Ureter (tissue), 1 donor: ENCODE results near the gene PIK3R1. TPM values are rescaled to one million over a fixed set of nuclear protein-coding genes. Genes with fewer than 3 reads are reported as not detected.
"Not testable (repeated sequence)": the region's sequence is repeated elsewhere in the genome, so short reads cannot be mapped to it uniquely, and the experiment has no call there.

Experiments used
- DNase-seq: peaks from one replicate; pipeline ENCODE4 v3.0.0-alpha.2; 2020; ENCODE audit warnings: low spot score
- total RNA-seq: library from RNA; stranded (reverse); gene quantifications from one replicate; pipeline ENCODE4 v1.2.4, GENCODE V29; 2023
- donor health status: DM: yes; HTN: yes; CAD: no.

Gene PIK3R1
- total RNA-seq, 1 donor from 2014 or later: 185 TPM

DNA sequence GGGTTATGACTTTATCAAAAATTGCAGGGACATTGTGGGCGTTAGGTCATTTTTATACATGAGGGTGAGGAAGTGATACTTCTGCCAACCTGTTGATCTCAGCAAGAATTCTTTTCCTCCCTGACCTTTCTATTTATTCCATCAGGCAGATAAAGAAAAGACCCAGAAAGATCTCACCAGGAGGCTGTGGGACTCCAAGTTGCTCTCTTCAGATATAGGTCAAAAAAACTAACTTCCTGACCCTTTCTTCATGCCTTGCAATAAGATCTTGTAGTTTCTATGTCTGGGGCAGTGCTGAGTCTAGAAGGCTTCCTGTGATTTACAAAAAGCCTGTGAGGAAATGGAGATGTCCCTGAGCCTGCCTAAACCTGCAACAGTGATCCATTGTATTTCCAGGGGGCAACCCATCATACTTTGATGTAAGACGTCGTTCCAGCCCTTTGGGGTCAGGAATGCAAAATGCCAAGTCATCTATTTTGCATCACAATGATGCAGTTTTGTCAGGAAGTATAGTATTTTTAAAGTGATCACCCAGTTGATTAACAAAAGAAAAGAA is 22.0 kb upstream of the PIK3R1 start:
- no peak for DNase-seq

DNA sequence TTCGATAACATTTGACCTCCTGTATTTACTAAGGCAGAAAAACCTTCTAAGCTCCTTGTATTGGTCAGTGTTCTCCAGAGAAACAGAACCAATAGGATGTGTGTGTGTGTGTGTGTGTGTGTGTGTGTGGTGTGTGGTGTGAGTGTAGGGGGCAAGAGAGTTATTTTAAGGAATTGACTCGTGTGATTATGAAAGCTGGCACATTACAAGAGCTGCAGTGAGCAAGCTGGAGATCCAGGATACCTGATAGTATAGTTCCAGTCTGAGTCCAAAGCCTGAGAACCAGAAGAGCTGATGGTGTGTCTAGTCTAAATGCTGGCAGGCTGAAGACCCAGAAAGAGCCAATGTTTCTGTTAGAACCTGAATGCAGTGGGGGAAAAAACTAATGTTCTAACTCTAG is 21.2 kb upstream of the PIK3R1 start:
- no peak for DNase-seq

DNA sequence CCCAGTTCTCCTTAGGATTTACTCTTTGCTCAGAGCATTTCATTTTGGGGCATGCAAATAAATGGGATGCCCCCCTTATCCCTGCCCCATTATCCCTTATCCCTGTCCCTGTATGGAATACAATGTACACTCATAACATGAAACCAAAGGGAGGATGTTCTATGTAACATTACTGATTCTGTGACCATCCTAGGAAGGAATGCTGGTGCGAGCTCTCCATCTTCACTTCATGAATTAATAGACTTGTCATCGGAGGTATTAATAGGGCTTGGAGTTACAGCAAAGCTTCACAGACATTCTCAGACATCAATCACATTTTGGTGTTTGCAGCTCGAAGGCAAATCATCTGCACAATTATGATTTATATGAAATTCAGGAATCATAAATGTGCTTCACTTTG is 20.4 kb upstream of the PIK3R1 start:
- no peak for DNase-seq

DNA sequence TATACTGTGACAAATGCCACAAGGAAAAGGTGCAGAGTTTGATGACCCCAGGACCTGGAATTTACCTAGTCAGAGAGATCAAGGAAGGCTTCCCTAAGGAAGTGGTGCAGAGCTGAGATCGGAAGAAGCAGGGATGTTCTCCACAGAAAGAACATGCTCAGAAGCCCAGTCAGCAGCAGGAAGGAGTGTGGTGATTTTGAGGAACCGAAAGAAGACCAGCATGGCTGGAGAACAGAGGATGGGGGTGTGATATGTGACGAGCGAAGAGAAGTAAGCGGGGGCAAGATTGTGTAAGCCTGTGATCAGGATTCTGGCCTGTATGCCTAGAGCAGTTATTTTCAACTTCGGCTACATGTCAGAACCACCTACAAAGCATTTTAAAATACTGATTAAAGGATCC is 18.7 kb upstream of the PIK3R1 start:
- DNase-seq: no peak

DNA sequence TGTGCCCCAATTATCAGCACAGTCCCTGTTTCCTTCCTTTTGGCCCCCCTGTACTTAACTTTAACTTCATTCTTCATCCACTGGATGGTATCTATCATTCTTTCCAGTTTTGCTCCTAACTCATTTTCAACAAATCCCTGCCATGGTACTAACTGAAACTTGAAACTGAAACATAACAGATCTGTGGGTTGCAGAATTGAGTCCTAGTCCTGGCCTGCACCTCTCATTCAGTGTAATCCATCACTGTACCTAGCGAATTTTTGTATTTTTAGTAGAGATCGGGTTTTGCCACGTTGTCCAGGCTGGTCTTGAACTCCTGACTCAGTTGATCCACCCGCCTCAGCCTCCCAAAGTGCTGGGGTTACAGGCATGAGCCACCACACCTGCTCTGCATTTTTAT is 15.3 kb upstream of the PIK3R1 start:
- no peak for DNase-seq

DNA sequence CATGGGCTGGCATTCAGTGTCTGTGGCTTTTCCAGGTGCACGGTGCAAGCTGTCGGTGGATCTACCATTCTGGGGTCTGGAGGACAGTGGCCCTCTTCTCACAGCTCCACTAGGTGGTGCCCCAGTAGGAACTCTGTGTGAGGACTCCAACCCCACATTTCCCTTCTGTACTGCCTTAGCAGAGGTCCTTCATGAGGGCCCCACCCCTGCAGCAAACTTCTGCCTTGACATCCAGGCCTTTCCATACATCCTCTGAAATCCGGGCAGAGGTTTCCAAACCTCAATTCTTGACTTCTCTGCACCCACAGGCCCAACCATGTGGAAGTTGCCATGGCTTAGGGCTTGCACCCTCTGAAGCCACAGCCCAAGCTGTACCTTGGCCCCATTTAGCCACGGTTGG is 4.9 kb upstream of the PIK3R1 start:
- DNase-seq: not testable (repeated sequence)

DNA sequence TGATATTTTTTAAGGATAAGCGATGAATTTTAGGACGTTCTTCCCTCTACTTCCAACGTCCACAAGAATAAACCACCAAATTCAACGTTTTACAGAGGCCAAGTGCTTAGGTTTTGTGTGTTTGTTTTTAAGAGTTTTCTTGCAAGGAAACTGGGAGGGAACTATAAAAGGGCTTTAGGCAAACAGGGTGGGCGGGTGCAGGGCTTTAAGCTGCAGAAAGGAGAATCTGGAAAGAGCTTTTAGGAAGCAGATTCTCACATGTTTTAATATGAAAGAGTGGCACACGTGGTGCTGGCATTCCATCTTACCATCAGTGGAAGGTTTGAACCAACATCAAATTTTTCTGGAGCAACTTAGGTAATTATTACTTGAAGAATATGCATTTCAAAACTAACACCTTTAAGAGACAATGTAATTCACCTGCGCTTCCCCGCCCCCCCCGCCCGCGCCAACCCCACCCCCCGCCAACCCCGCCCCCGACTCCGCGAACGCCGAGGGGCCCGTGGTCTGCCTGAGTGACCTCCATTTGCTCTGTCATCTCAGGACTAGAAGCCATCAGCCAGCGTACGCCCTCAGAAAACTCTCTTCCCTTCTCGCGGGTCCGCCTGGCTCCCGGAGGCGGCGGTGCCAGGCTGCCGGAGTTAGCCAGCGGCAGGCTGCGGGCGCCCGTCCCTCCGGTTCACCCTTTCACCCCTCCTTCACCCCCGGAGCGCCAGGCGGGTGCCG is 911 bp upstream of the PIK3R1 start:
- DNase-seq: no peak

DNA sequence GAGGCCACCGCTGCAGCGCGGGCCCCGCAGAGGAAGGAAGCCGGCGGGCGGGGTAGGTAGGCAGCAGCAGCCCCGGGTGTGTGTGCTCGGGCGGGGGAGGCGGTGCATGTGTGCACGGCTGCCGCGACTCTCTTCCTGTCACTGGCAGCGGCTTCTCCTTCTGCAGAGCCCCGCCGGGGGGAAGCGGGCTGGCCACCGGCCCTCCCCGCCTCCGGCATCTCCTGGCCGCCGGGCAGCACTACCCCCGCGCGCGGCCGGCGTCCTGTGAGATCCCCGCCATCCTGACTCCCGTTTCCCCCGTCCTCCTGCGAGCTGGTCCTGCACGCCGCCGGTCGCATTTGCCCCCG is 315 bp downstream of the PIK3R1 start:
- no peak for DNase-seq

DNA sequence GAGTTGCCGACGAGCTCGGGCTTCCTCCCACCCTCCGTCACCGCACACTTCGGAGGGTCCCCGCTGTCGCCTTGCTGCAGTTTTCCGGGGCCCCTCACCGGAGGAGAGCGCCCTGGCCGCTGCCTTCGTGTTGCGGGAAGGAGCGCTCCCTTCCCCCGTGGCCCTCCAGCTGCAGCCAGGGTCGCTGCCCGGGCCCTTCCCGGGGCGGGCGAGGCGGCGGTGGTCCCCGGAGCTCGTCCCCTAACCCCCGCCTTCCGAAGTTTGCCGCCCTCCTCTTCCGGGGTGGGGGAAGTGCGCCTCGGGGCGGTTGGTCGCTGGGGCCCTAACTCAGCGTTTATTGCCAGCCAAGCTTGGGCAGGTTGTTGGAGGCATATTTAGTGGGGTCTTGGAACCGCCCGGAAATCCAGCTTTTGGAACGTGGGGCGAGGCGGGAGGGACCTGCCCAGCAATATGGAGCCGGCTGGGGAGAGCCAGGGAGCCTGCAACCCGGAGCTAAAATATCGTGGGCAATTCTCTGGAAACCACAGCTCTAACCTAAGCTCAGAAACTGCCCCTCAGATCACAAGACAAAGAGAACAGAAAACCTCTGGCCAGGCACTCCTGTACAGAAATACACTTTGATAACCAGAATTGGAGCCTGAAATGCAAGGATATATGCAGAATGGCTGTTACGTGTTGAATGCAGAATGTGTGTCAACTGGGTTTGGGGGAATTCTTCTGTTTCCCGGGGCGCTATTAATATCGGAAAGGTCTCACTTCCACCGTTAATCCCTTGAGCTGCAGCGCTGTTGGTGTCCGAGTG is 890 bp downstream of the PIK3R1 start:
- peak; percentile 64 for DNase-seq

DNA sequence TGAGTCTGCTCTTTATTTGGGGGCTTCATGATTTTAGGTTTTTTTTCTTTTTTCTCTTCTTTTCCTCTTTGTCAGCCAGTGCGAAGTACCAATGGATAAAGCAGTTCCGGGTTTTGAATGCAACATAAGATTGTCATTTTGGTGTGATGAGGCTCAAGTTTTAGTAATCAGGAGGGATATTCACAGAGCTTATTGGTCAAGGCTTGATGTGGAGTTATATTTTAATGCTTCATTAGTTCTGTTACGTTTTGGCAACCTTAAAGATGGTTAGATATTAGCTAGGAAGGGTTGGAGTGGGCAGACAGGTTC is 1.4 kb downstream of the PIK3R1 start:
- DNase-seq: no peak

DNA sequence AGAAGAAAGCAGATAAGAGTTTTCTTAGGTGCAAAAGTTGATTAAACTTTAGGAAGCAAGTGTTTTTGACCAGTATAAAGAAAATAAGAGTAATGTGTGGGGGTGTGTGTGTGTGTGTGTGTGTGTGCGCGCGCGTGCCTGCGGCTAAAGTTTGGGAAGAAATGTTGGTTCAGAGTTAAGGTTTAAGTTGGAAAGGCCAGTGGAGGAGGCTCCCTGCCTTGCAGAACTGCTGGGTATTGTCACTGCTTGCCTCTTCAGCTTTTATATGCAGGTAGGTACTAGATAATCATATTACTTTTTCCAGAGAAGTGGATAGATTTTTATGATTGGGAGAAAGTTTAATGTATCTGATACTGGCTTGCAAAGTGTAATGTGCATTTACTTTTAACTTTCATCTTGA is 2.0 kb downstream of the PIK3R1 start:
- no peak for DNase-seq

DNA sequence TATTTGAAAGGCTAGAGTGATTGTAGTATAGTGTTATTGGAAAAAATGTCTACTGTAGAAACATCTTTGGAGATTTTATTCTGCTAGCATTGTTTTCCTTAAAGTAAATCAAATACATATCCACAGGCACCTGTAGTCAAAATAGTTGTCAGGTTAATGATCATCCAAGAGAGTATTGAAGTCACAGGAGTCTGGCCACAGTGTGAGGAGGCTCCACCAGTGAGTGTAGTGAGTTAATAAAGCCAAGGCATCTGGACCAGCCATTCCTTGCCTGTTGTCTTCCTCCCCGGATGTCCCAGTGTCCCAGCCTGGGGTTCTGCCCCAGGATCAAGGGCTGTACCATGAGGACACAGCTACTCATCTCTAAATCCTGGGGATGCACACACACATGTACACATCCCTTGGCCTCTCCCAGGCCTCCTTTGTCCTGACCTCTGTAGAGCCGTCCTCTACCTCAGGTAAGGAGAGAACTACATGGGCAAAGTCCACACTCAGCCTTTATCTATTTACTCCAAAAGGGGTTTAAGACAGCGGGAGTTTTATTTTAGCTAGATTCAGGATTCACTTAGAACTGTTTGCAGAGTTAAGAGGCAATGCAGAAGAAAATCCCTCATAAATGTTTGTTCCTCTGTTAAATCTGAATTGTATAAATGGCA is 3.7 kb downstream of the PIK3R1 start:
- DNase-seq: no peak

DNA sequence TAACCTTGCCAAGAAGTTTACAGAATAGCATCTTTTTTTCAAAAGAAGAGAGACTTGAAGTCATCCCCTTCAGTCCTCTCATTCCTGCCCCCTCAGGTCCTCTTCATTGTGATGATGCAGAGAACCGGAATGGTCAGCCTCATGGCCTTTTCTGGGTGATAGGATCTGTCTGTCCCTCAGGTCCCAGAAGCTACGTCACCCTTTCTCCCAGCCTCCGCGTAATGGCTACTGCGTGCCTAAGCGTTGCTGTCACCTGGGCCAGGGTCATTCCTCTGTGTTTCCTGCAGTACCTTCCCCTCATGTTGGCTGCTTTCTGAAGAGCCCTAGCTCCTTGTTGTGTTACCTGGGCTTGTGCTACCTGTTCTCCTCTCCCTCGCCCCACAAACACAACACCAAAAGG is 4.7 kb downstream of the PIK3R1 start:
- no peak for DNase-seq

DNA sequence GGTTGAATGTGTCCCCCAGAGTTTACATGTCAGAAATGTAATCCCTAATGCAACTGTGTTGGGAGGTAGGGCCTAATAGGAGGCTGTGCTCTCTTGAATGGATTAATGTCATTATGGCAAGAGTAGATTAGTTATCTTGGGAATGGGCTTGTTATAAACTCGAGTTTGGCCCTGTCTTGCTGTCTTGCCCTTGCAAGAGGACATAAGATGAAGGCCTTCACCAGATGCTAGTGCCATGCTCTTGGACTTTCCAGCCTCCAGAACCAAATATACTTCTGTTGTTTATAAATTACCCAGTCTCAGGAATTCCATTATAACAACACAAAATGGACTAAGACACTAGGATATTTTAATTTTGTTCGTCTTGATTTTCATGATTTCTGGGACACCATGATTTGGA is 5.4 kb downstream of the PIK3R1 start:
- DNase-seq: no peak

DNA sequence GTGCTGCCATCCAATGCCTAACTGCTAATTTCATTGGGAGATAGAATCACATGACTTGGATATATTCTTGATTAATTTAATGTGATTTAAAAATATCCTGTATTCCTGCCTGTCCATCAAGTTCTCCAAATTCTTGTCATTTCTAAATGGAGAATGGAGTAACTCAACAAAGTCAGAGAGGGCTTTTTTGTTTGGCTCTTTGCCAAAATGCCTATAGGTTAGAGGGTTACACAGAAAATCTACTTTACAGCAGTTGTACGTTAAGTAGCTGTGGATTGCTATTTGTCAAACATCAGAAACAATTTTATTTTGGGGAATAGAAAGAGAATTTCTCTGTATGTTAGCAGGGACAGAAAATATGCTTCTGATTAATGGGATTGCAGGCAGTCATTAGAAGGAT is 5.9 kb downstream of the PIK3R1 start:
- DNase-seq: no peak

DNA sequence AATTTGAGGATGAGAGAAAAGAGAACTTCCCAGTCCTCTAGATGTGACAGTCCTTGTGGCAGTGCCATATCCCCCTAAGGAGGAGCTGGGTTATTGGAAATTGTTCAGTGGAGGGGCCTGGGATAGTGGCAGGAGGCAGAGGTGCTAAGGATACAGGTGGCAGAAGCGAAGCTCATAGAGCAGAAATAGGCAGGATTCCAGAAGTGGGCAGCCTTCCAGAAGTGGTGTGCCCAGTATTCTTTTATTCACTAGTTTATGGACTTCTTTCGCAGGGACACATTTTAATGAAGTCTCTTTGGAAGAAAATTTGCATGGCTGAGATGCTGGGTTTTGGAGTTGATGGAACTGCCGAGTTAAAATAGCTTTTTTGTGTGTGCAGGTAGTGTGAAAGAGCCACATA is 6.8 kb downstream of the PIK3R1 start:
- DNase-seq: no peak

DNA sequence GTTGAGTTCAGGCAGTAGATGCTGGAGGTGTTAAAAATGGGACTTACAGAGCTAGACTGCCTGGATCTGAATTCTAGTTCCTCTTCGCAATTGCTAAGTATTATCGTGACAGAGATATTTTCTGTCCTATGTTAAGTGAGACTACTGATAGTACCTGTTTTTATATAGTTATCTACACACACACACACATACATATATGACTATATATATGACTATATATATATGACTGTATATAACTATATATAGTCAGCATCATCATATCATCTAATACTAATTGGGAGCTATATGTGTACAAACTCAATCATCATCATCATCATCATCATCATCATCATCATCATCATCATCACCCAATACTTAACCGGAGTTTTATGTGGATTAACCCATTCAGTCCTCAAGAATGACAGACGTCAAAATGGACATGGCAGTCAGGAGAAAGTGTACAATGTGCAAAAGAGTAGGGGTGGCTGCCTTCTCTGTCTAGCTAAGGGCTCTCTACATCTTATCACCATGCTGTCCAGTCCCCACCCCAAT is 7.3 kb downstream of the PIK3R1 start:
- no peak for DNase-seq

DNA sequence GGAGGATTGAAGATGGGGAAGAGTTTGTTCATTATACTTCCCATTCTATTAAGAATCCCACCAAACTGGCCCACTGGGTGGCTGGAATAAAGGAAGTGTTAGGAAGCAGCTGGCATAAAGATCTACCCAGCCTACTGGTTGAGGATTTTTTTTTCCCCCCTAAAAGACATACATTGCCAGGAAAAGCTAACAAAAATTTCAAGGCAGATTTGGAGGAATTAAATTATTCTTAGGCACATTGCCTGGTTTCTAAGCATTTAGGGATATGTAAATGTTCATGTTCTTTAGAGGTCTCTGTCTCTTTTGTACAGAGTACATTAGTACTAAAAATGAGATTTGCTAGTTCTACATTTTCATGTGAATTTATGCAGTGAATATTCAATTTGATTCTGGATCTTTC is 8.3 kb downstream of the PIK3R1 start:
- DNase-seq: no peak

DNA sequence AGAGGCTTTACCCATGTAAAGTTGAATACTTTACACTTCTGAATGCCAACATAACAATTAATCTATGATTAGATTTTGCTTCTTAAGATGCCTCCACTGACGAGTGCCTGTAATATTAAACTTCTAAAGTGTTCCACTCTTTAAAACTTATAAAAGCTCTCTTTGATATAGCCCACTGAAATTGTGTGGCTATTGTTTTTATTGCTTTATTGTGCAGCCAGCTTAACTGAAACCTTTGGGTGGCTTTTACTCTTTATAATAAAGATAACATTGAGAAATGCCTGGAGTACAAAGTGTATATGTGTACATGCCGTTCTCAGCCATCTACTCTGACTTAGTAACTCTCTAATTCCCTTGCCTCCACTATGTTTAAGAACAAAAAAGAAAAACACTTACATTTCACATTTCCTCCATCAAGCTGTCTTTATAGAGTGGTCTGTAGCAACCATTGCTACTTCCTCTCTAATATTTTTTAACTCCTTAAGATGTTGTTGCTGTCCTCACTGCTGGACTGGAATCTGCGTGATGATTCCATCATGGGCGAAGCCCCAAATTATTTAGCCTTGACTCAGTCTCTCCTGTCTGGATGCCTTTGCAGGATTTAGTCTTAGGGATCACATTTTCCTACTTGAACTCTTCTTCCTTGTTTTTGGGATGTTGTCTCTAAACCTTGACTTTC is 9.1 kb downstream of the PIK3R1 start:
- no peak for DNase-seq

DNA sequence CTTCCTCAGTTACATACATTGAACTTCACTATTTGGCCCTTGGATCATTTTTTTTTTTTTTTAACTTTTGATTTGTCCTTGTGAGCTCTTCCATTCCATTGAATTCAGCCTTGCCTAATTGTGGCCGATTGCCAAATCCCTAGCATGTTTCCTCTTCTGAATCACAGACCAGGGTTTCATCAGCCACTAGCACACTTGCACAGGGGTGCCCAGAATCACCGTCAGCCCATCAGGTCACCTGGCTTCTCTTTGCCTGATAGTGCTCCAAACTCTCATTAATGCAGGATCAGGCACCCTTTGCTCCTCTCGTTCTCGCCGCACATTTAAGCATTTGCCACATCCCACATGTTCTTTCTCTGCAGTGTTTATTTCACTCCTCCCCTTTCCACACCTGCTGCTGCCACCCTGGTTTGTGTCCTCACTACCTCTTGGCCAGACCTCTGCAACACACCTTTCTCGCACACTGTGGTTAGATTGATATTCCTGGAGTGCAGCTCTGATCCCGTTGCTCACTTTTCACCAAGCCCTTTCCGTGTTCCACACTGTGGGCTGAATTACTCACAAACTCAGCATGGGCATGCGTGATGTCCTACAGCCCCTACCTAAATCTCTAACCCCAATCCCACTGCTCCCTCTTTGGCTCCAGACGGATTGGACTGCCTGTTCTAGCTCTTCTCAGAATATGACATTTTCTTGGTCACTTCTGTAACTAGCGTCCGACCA is 9.8 kb downstream of the PIK3R1 start:
- peak; percentile 79 for DNase-seq

DNA sequence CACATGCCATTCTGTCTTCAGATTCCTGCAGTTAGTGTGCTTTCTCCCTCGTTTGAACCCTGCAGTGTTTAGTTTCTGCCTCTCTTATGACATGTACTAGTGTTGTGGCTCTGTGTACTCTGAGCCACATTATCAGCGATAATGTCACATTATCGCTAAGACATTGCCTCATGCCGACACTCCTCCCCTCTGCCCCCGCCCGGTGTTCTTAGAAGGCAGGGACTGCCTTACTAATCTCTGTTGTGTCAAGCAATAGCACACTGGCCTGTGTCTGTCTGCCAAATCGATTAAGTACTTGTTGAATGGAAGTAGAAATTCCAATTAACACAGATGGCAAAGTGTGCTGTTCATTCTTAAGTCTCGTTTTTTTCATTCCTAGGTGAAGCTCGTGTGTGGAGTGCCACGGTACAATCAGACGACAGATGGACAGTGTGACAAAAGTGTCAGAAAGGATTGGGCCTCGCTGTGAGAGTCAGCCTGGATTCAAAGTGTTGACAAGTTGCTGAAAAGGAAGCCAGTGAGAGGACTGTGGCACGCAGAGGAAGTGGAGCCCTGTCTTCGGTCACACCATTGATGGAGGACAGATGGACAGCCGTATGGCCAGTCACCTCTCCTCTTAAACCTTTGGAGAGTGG is 10.5 kb downstream of the PIK3R1 start:
- DNase-seq: no peak
